GM12874 (cell line): ENCODE measurements around the gene CNKSR3.

ENCODE experiments used
- TF ChIP-seq, protein P1 (sequence below): IDR thresholded peaks from 2 replicates; pipeline ENCODE4 v1.5.1; 2011; ENCODE audit warnings: low read depth, mild to moderate bottlenecking, control low read depth, low read length, moderate library complexity; ENCODE audit not compliant: insufficient read depth

The CNKSR3 gene

GRCh38 chr6:154513601-154514320 is 3.3 kb upstream of the CNKSR3 start:
- TF ChIP-seq, protein P1, sequence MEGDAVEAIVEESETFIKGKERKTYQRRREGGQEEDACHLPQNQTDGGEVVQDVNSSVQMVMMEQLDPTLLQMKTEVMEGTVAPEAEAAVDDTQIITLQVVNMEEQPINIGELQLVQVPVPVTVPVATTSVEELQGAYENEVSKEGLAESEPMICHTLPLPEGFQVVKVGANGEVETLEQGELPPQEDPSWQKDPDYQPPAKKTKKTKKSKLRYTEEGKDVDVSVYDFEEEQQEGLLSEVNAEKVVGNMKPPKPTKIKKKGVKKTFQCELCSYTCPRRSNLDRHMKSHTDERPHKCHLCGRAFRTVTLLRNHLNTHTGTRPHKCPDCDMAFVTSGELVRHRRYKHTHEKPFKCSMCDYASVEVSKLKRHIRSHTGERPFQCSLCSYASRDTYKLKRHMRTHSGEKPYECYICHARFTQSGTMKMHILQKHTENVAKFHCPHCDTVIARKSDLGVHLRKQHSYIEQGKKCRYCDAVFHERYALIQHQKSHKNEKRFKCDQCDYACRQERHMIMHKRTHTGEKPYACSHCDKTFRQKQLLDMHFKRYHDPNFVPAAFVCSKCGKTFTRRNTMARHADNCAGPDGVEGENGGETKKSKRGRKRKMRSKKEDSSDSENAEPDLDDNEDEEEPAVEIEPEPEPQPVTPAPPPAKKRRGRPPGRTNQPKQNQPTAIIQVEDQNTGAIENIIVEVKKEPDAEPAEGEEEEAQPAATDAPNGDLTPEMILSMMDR, result no peak

- TF ChIP-seq, protein P1, result no peak
Measured at GRCh38 chr6:154512201-154512600, 1.7 kb upstream of the CNKSR3 start.

GRCh38 chr6:154511791-154512190 is 1.3 kb upstream of the CNKSR3 start:
- TF ChIP-seq, protein P1, result no peak

GRCh38 chr6:154509421-154510143 is 903 bp downstream of the CNKSR3 start:
- TF ChIP-seq, protein P1, result no peak

DNA sequence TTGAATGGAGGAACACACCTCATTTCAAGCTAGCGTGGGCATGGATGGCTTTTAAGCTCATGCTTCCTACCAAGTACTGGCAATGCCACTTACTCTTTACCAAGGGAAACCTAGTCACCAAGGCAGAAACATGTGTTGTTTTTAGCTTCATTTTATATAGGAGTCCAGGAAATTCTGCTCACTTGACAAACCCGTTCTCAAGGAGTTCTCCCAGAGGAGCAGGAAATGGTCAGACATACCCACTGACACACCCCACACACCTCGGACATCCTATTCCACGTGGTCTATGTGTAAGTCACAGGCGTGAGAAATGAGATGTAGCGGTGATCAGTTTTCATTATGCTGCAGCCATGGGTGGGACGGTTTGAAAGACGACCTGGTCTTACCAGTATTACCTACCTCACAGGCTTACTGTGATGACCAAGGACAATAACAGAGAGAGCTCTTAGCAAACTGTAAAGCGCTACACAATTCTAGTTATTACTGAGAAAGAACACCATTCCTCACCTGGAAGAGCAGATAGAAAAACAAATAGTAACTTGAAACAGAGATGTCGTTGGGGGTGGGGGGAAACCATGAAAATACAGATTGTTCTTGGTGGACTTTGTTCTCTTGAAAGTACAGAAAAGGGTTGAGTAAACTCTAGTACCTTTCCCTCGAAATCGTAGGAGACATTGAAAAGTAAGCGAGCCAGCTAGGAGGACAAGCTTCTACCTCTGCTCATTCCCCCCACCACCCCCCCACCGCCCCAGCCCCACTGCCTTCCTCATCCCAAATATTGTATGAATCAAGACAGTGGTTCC is 1.7 kb downstream of the CNKSR3 start:
- TF ChIP-seq, protein P1, result no peak

DNA sequence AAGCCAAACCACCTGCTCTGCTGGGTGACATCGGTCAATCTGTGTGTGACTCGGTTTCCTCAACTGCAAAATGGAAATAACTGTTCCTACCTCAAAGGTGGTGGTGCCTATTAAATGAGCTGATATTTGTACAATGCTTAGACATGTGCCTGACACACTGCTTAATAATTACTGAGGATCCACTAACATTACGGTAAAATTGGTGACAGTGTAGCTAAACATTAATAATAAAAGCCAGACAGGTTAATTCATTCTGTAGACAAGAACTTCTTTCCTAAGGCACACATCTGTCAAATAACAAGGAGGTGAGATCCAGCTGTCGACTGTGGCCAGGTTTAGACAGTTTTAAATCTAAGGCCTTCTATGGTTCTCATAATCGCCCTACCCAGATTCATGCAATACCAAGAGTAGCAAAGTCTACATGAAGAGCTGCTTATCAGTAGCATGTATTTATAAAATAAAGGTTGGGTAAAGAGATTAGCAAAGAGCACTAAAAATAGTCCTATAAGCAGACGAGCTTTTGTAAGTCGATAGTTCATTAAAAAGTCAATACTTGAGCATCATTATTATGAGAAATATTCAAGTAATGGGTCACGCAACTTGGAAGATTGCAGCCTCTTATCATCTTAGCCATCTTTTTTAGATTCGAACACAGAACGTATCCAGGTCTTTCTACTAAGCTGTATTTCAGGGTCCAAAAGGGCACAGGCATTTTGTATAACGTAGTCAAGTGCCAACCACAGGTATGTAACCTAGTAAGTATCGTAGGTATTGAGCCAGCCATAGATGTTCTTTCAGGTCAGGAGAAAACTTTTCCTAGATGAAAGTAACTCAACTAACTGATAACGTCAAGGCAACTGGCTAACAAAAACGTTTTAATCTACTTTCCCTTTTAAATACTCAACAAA is 3.2 kb downstream of the CNKSR3 start:
- TF ChIP-seq, protein P1, result no peak
